Ramos (cell line): Measurements from ENCODE around the gene PDGFC.
"Not testable (repeated sequence)": the region's sequence is repeated elsewhere in the genome, so short reads cannot be mapped to it uniquely, and the experiment has no call there.

Experiments used
- in situ Hi-C: fragments of 300-500 bp; cut with MboI; formaldehyde crosslinking; loops from one replicate; pipeline ENCODE4 v1.14.3; 2022; ENCODE audit warnings: low sequenced_read_pairs; ENCODE audit not compliant: unreplicated experiment

PDGFC gene

DNA sequence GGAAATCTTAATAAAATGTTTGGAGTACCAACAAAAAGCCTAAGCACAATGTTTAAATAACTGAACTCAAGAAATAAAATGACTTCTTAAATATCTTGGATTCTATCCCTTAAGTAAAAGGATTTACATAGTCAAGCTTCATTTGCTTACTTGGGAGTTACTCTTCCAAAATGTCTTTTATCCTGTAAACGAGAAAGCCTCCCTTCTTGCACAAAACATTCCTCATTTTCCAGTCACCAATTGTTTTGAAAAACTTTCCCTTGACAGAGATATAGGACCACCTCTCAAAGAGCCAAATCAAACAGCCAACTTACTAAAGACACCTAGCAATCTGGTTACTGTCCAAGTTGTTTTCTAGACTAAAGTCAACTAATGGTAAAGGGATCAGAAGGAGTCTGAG, 18.6 kb downstream of the PDGFC start:
- in situ Hi-C loops = no loop called here

DNA sequence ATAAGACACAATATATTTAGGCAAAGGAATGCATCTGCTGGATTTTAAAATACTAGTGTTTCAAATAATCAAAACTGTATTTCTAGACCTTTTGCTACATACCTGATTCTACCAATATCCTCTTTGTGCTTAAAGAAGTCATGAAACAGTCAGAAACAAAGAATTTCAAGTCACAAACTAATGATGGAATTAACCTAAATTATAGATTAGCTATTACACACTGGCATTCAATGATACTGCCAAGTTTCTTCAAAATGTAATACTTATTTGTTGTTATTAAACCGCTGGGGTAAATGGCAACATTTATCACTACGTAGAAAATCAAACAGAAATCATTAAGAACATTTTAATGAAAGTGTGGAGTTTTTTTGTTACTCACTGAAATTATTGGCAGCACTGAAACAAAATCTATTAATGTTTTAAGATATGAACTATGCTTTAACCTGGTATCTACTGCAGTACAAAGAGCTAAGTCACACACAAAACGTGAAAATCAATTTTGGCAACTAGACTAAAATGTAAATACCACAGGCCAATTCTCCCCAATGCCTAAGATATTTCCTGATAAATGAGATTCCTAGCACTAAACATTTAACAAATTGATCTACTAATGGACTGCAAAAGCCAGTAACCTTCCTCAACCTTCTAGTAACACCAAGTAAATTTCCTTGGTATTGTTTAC, 19.4 kb downstream of the PDGFC start:
- in situ Hi-C loops = no loop called here

DNA sequence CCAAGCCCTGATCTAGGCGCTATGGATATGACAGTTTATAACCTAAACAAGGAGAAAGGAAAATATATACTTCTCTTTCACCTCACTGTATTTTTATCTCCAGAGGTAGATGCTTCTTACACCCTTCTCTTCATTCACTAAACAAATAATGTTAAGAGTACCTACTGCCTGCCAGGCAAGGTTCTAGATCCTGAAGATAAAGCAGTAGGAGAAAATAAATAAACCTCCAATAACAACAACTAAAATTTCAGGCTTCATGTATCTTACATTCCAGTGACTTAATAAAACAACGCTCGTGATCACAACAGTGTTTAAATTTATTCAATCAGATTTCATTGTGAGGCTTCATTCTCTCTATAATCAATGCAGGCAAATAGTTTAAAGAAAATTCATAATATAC, 20.7 kb downstream of the PDGFC start:
- in situ Hi-C loops = no loop called here

DNA sequence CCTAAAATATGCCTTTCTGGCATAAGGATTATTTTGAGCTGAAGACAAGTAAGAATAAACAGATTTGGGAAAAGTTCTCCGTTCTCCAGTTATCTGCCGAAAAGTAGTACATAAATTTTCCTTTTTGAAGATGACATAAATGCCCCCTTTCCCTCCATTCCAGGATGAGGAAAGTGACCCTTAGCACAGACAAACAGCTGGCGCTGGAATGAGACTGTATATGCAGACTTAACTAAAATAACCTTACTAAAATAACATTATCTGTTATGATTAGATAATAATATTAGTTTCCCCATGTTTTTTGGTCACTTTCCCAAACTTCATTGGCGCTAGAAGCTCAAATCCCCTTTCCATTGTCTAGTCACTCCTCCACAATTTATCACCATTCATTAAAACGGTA, 21.5 kb downstream of the PDGFC start:
- in situ Hi-C loops = no loop called here

DNA sequence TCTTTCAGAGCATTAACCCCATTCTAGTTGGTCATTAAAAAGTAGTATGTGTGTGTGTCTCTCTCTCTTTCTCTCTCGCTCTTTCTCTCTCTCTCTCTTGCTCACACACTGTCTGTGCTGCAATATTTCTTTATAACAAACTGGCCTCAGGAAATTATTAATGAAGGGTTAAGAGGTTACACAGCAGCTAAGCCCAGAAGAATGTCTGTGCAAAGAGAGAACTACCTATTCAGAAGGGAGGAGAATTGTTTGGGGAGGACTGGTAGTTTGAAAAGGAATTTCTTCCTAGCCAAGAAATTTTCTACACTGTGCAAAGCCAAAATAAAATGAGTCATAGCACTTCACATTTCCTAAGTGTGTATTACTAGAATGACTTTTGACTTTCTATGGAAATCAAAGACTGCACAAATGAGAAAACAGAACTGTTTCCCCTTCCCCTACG, 22.2 kb downstream of the PDGFC start:
- in situ Hi-C loops = no loop called here

GRCh38 chr4:156948738-156949137, 22.9 kb downstream of the PDGFC start:
- in situ Hi-C loops = no loop called here

DNA sequence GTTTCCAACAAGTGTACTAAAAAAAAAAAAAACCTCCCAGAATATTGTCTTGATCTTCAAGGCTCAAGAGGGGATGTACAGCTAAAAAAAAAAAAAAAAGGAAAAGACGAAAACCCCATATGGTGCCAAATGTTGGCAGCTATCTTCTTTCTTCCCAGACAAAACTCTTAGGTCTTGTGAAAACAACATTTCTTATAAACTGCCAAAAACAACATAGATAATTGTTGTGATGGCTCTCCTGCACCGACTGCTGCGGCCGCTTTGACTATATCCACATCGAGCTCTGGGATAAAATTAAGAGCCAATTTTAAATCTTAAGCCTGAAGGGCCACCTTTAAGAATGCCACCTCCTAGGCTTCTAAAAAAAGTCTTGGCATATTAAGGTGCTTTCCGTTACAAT, 23.5 kb downstream of the PDGFC start:
- in situ Hi-C loops = no loop called here

GRCh38 chr4:156946516-156947424, 24.8 kb downstream of the PDGFC start:
- in situ Hi-C loops = no loop called here

DNA sequence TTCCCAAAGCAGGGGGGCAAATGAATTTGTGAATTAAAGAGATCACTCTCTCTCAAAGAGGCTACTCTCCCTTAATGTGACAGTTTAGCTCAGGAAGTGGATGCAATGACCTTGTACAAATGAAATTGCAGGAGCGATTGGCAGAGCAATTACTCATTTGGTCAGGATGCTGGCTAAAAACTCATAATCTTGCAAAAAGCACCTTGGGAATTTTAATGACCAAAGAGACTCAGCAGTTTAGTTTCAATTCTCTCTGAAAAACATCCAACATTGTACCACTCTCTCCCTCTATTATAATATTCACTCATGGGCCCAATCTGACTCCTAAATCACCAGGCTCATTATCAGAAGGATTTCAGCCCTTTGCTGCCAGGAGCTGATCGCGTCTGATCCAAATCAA, 26.1 kb downstream of the PDGFC start:
- in situ Hi-C loops = no loop called here

- in situ Hi-C loops = no loop called here
Observed at GRCh38 chr4:156942991-156943390, 28.6 kb downstream of the PDGFC start.

GRCh38 chr4:156941940-156942548, 29.6 kb downstream of the PDGFC start:
- in situ Hi-C loops = no loop called here

GRCh38 chr4:156939801-156940200, 31.8 kb downstream of the PDGFC start:
- in situ Hi-C loops = no loop called here

DNA sequence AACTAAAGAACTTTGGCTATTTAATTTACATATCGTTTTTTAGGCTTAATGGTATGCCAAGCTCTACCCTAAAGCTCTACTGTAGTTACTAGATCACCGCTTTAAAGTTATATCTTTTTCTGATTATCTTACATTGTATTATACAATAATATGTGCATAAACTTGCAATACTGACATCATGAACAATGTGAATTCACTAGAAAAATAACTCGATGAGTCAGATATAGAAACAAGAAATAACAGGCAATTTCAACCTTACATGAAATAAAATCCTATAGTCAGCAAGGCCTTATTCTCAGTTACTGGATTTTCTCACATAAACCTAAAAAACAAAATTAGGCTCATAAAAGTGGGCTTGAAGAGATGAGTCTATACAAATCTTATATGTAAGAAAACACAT, 32.5 kb downstream of the PDGFC start:
- in situ Hi-C loops = no loop called here

GRCh38 chr4:156934259-156934635, 37.4 kb downstream of the PDGFC start:
- in situ Hi-C loops = no loop called here

GRCh38 chr4:156933633-156934258, 37.9 kb downstream of the PDGFC start:
- in situ Hi-C loops = no loop called here

- in situ Hi-C loops = not testable (repeated sequence)
Observed at GRCh38 chr4:156932360-156932759, 39.2 kb downstream of the PDGFC start.

- in situ Hi-C loops = no loop called here
Observed at GRCh38 chr4:156931267-156931666, 40.3 kb downstream of the PDGFC start.

GRCh38 chr4:156929386-156930105, 42.1 kb downstream of the PDGFC start:
- in situ Hi-C loops = no loop called here

- in situ Hi-C loops = no loop called here
Observed at GRCh38 chr4:156924774-156925315, 46.8 kb downstream of the PDGFC start.

- in situ Hi-C loops = no loop called here
Observed at GRCh38 chr4:156923525-156923924, 48.1 kb downstream of the PDGFC start.
